ENCODE measurements around the gene CHIC2. TPM values are rescaled to one million over a fixed set of nuclear protein-coding genes. Genes with fewer than 3 reads are reported as not detected.

The CHIC2 gene
- total and polyA plus RNA-seq, 7 donors, result 17.6 to 34.6 (median 22.8) TPM

DNA sequence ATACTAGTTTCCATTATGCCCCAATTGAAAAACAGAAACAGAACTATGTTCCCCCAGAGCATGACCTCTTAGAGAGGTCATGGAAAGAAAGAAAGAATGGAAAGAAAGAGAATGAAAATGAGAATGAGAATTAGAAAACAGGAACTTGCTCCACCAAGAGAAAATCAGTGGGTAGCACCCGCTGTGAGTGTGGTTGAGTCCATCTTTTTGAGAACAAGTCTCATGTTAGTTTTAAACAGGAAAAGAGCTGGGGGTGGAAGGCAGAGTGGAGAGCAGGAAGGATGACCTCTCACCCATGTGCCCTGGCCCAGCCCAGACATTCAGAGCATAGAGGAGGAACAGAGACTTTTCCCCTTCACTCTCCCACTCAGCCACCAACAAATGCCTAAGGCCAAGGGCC is 40.5 kb upstream of the CHIC2 start:
- no peak for DNase-seq
- Histone ChIP-seq H3K36me3 (no peaks in the 10 kb centered on the region), H3K4me3 (no peak overlapping the region), H3K27ac (no peak overlapping the region), H3K27me3 (peaks cover 44 to 100% (median 70%) of the 10 kb centered on the region in 3 donors), H3K9me3 (no peaks in the 10 kb centered on the region), H3K4me1 (peaks cover 0 to 45% (median 38%) of the 10 kb centered on the region in 4 donors)
- intact Hi-C loops (cut with DNase I), result loop anchor here (5.0 kb wide), 1 partner anchor 112 kb away; no protein-coding TSS in a partner anchor
- no peak for TF ChIP-seq POLR2AphosphoS5 (IDR thresholded peaks at IDR 0.05)
- no peak for TF ChIP-seq EP300 (IDR thresholded peaks at IDR 0.05)
- no peak for TF ChIP-seq POLR2A (IDR thresholded peaks at IDR 0.05)
- TF ChIP-seq, protein P1, sequence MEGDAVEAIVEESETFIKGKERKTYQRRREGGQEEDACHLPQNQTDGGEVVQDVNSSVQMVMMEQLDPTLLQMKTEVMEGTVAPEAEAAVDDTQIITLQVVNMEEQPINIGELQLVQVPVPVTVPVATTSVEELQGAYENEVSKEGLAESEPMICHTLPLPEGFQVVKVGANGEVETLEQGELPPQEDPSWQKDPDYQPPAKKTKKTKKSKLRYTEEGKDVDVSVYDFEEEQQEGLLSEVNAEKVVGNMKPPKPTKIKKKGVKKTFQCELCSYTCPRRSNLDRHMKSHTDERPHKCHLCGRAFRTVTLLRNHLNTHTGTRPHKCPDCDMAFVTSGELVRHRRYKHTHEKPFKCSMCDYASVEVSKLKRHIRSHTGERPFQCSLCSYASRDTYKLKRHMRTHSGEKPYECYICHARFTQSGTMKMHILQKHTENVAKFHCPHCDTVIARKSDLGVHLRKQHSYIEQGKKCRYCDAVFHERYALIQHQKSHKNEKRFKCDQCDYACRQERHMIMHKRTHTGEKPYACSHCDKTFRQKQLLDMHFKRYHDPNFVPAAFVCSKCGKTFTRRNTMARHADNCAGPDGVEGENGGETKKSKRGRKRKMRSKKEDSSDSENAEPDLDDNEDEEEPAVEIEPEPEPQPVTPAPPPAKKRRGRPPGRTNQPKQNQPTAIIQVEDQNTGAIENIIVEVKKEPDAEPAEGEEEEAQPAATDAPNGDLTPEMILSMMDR (IDR thresholded peaks at IDR 0.05), result no peak
- WGBS, 2 donors, result 56 to 92% methylated on average over 1 of the region's 1 CpG

DNA sequence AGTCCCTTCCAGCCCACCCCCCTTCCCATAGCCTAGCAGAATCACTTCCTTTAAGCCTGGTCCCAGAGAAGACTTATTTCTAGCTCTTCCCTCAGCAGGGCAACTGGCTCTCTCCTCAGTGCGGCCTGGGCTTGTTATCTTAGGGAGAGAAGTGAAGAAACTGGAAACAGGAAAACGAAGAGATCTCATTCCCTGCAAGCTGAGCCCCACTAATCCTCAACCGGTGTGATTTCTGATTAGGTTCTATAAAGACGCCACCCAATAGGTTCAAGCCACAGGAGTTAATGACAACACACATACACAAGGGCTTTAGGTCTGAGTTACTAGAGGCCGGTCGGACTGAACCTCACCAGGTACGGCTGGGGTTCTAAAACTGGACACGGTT is 38.8 kb upstream of the CHIC2 start:
- TF ChIP-seq POLR2AphosphoS5 (IDR thresholded peaks at IDR 0.05), result no peak
- TF ChIP-seq, protein P1 (IDR thresholded peaks at IDR 0.05), result no peak
- TF ChIP-seq EP300 (IDR thresholded peaks at IDR 0.05), result no peak
- no peak for TF ChIP-seq POLR2A (IDR thresholded peaks at IDR 0.05)
- Histone ChIP-seq H3K36me3 (no peaks in the 10 kb centered on the region), H3K9me3 (no peaks in the 10 kb centered on the region), H3K4me3 (peak overlapping the region in 3 of 4 donors; percentile 4 to 31 (median 20)), H3K4me1 (peaks cover 0 to 43% (median 38%) of the 10 kb centered on the region in 4 donors), H3K27ac (peak overlapping the region in 3 of 4 donors; percentile 8 to 54 (median 42)), H3K27me3 (peaks cover 40 to 100% (median 69%) of the 10 kb centered on the region in 3 donors)
- DNase-seq, result no peak
- intact Hi-C loops (cut with DNase I), result loop anchor here (5.0 kb wide), 1 partner anchor 114 kb away; no protein-coding TSS in a partner anchor
- WGBS, 2 donors, result 10 to 13% methylated on average over 8 of the region's 8 CpGs

DNA sequence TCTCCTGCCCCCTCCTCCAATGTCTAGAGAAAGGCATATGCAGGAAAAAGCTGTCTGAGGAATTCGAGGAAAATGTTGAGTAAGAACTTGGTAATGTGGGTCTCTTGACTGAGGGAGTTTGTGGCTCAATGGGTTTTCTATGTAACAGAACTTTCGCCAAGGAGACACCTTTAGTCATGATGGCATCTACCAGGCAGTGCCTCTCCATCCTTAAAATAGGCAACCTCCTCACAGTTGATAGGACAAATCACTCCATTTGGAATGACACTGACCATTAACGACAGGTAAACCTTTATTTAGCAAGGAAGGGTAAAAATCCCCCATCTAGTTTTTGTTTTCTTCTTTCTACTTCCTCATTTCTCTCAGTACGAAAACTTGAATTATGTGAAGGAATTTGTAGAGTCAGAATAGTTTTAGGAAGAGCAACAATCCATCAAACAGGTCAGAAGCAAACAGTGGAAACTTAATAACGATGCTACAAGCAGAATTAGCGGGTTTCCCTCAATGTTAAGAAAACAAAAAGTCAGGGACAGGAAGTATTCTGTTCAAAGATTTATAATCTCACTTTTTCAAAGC is 38.2 kb upstream of the CHIC2 start:
- Histone ChIP-seq H3K4me3 (no peak overlapping the region), H3K27me3 (peaks cover 40 to 100% (median 72%) of the 10 kb centered on the region in 3 donors), H3K4me1 (peaks cover 0 to 43% (median 38%) of the 10 kb centered on the region in 4 donors), H3K27ac (peak overlapping the region in 1 of 4 donors; percentile 42), H3K36me3 (no peaks in the 10 kb centered on the region), H3K9me3 (no peaks in the 10 kb centered on the region)
- intact Hi-C loops (cut with DNase I), result loop anchor here (5.0 kb wide), 1 partner anchor 115 kb away; no protein-coding TSS in a partner anchor
- 22 to 27% methylated on average over 6 of the region's 6 CpGs for WGBS, 2 donors
- TF ChIP-seq POLR2A (IDR thresholded peaks at IDR 0.05), result no peak
- TF ChIP-seq POLR2AphosphoS5 (IDR thresholded peaks at IDR 0.05), result no peak
- TF ChIP-seq EP300 (IDR thresholded peaks at IDR 0.05), result no peak
- TF ChIP-seq, protein P1 (IDR thresholded peaks at IDR 0.05), result no peak
- no peak for DNase-seq

DNA sequence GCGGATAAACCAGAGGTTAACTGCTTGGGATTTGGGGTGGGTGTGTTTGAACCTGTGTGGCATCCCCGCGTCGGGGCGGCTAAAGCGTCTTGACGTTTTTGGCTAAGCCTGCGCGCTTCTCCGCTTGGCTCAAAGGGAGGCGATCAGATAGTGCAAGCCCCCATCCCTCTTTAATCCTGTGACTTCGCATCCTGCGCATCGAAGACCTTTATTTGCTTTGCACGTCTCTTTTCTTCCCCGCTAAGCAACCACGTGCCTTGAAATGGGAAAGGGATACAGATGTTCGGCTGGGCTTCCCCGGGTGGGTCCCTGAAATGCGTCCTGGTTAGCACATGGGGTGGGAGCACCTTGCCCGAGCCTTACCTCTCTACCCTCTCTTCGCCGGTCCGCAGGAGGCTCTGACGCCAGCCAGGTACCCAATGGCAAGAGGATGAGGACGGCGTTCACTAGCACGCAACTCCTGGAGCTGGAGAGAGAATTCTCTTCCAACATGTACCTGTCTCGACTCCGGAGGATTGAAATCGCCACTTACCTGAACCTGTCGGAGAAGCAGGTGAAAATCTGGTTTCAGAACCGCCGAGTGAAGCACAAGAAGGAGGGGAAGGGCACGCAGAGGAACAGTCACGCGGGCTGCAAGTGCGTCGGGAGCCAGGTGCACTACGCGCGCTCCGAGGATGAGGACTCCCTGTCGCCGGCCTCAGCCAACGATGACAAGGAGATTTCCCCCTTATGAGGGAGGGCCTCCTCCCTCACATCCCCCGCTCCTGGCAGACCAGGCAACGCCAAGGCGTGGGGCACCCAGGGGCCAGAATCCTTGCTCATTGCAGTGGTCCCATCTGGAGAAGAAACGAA is 37.0 kb upstream of the CHIC2 start:
- TF ChIP-seq, protein P1 (IDR thresholded peaks at IDR 0.05), result no peak
- no peak for TF ChIP-seq POLR2A (IDR thresholded peaks at IDR 0.05)
- TF ChIP-seq POLR2AphosphoS5 (IDR thresholded peaks at IDR 0.05), result no peak
- TF ChIP-seq EP300 (IDR thresholded peaks at IDR 0.05), result no peak
- no peaks in the 10 kb centered on the region for H3K9me3 ChIP-seq
- H3K4me3 ChIP-seq, result peak overlapping the region in 3 of 4 donors; percentile 28 to 40 (median 35)
- no peak overlapping the region for H3K27ac ChIP-seq
- peaks cover 0 to 43% (median 38%) of the 10 kb centered on the region in 4 donors for H3K4me1 ChIP-seq
- intact Hi-C loops (cut with DNase I), result loop anchor here (5.0 kb wide), 1 partner anchor 116 kb away; no protein-coding TSS in a partner anchor
- no peak for DNase-seq
- H3K36me3 ChIP-seq, result no peaks in the 10 kb centered on the region
- peaks cover 36 to 100% (median 84%) of the 10 kb centered on the region in 3 donors for H3K27me3 ChIP-seq
- WGBS, 2 donors, result 7 to 8% methylated on average over 50 of the region's 50 CpGs
